Spleen (tissue), 11 donors: ENCODE data around the gene PIAS4. TPM values are rescaled to one million over a fixed set of nuclear protein-coding genes. Genes with fewer than 3 reads are reported as not detected.
A peak's percentile ranks its signal among the peaks of the same experiment; 100 is the strongest.

Experiments
- DNase-seq: peaks from one replicate; pipeline ENCODE4 v3.0.0-alpha.2; 2020
- H3K27ac ChIP-seq, 8 donors: fragments of 200-600 bp; sonication (generic) in 7 of 8; 1 replicate in 4 of 8; 2 replicates in 4 of 8; pipeline versions ENCODE4 v1.5.0 to v1.8.0; 2016 to 2021; ENCODE audit warnings: inconsistent platforms in 4 of 8, mild to moderate bottlenecking in 4 of 8, moderate library complexity in 1 of 8
- H3K27me3 ChIP-seq, 7 donors: fragments of 200-600 bp; sonication (generic) in 6 of 7; replicated peaks in 1 of 7; 1 replicate in 4 of 7; 2 replicates in 3 of 7; pipeline versions ENCODE4 v1.5.0 to v1.8.0; 2016 to 2021; ENCODE audit warnings: inconsistent platforms in 3 of 7, mild to moderate bottlenecking in 1 of 7
- H3K36me3 ChIP-seq, 6 donors: fragments of 200-600 bp; sonication (generic) in 5 of 6; 1 replicate in 4 of 6; 2 replicates in 2 of 6; pipeline versions ENCODE4 v1.5.0 to v1.8.0; 2016 to 2021; ENCODE audit warnings: inconsistent platforms in 2 of 6
- H3K4me1 ChIP-seq, 6 donors: fragments of 200-600 bp; sonication (generic) in 5 of 6; 1 replicate in 3 of 6; 2 replicates in 3 of 6; pipeline versions ENCODE4 v1.5.0 to v1.8.0; 2016 to 2021; ENCODE audit warnings: inconsistent platforms in 3 of 6
- H3K4me3 ChIP-seq, 8 donors: fragments of 200-600 bp; sonication (generic) in 7 of 8; 1 replicate in 4 of 8; 2 replicates in 4 of 8; pipeline versions ENCODE4 v1.5.0 to v1.8.0; 2016 to 2021; ENCODE audit warnings: inconsistent platforms in 4 of 8, mild to moderate bottlenecking in 4 of 8, moderate library complexity in 2 of 8
- H3K9me3 ChIP-seq, 8 donors: fragments of 200-600 bp; sonication (generic) in 7 of 8; 1 replicate in 4 of 8; 2 replicates in 4 of 8; pipeline versions ENCODE4 v1.5.0 to v1.8.0; 2016 to 2021; ENCODE audit warnings: inconsistent platforms in 4 of 8
- POLR2A ChIP-seq, 3 donors: fragments of 450-650 bp; IDR thresholded peaks; one replicate each; pipeline ENCODE4 v1.5.1; 2017; ENCODE audit warnings: antibody characterized with exemption in 3 of 3, mild to moderate bottlenecking in 1 of 3
- POLR2AphosphoS5 ChIP-seq, 3 donors: sonication (generic); formaldehyde crosslinking; IDR thresholded peaks; one replicate each; pipeline ENCODE4 v1.5.1; 2017; ENCODE audit warnings: antibody characterized with exemption in 3 of 3
- whole genome bisulfite sequencing, 5 donors: extraction: QIAGEN DNeasy Blood & Tissue Kit in 3 of 5; methylation state at CpG; one replicate each; pipeline versions ENCODE4 v1.1.5 to v1.1.7; 2013 to 2018; 5-methylcytosine and 5-hydroxymethylcytosine counted together
- intact Hi-C: fragments of 100-400 bp; cut with DNase I; formaldehyde crosslinking; loops from one replicate; pipeline ENCODE4 v1.15.0; 2023; ENCODE audit warnings: low total_unique reads
- polyA plus RNA-seq, 3 donors: library from polyadenylated mRNA; stranded (reverse); fragments of 200-250 nt; gene quantifications; one replicate each; pipeline ENCODE4 v1.2.1, GENCODE V29; 2013
- total RNA-seq, 7 donors: library from RNA; depleted of rRNA in 3 of 7; stranded (reverse); fragments of >200 nt in 3 of 7; fragmentation: NEBNext Ultra II Directional in 4 of 7; extraction: Animal tissue kit (Norgen Biotek cat#: 25700) in 4 of 7; gene quantifications; one replicate each; pipeline versions ENCODE4 v1.1.0 to v1.2.1, GENCODE V29; 2016 to 2021
- TF ChIP-seq, protein P1 (sequence below), 11 experiments: fragments of 200-600 bp in 7 of 11; fragments of 450-650 bp in 4 of 11; sonication (generic) in 4 of 11; IDR thresholded peaks in 8 of 11; conservative IDR thresholded peaks in 3 of 11; 1 replicate in 7 of 11; 2 replicates in 4 of 11; pipeline versions ENCODE4 v1.4.0 to v1.8.0; 2016 to 2021; ENCODE audit warnings: antibody characterized with exemption in 11 of 11, inconsistent platforms in 4 of 11, mild to moderate bottlenecking in 1 of 11
- donor health status: healthy with polysubstance abuse.
- donor health status: DM: no; HTN: no; CAD: no; lungs with moderate emphysema.
- donor health status: DM: no; HTN: no; CAD: no.
- donor health status: Bipolar disorder and iron deficiency.
- donor health status: healthy.
- donor health status: DM: no; HTN: no; CAD: no.
- donor health status: DM: yes; HTN: yes; CAD: no.

PIAS4 gene
- total and polyA plus RNA-seq, 10 donors, result 6.2 to 30.5 (median 22.3) TPM

DNA sequence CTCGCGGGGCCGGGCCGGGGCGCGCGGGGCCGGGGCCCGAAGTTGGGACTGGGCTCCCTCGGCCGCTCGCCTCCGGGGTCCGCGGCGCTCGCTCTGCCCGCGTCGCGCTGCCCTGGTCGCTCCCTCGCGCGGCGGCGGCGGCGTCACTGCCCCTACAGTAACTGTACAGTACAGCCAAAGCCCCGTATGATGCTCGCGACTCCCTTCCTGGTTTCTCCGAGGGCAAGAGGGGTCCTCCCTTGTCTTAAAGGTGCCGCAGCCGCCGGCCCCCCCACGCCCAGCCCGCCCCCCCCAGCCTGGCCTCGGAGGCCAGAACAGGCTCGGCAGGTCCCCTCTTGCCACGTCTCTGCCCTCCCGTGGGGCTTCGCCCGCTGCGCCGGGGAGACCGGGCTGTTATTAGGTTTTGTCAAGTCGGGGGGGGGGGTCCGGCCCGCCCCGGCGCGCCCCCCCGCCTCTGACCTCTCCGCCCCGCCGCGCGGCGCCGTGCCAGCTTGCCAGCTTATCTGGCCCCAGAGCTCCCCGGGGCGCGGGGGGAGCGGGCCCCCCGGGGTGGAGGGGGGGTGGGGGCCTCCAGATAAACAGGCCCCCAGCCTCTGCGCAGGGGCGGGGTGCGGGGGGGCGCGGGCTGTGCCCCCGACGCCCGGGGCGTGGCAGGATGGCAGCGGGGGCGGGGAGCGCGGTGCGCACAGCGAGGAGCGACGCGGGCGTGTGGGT is 59.3 kb downstream of the PIAS4 start, which contains the start of gene ZBTB7A:
Gene ZBTB7A, minus strand, starts transcription at position 218 of the 714 bp plus-strand sequence. CDS start 11,667 bp downstream, outside the sequence.
- Histone ChIP-seq H3K4me1 (peaks cover 33 to 63% (median 53%) of the 10 kb centered on the region in 6 donors), H3K4me3 (peak within 1 kb of the TSS; percentile 68 to 99 (median 96)), H3K36me3 (peaks cover 0 to 21% (median 0%) of the 10 kb centered on the region in 6 donors), H3K27me3 (no peaks in the 10 kb centered on the region), H3K27ac (peak within 1 kb of the TSS; percentile 97 to 99 (median 98)), H3K9me3 (no peaks in the 10 kb centered on the region)
- WGBS, 5 donors, result 0 to 2% (median 1%) methylated on average over 11 to 81 of the region's 85 CpGs
- TF ChIP-seq, protein P1, sequence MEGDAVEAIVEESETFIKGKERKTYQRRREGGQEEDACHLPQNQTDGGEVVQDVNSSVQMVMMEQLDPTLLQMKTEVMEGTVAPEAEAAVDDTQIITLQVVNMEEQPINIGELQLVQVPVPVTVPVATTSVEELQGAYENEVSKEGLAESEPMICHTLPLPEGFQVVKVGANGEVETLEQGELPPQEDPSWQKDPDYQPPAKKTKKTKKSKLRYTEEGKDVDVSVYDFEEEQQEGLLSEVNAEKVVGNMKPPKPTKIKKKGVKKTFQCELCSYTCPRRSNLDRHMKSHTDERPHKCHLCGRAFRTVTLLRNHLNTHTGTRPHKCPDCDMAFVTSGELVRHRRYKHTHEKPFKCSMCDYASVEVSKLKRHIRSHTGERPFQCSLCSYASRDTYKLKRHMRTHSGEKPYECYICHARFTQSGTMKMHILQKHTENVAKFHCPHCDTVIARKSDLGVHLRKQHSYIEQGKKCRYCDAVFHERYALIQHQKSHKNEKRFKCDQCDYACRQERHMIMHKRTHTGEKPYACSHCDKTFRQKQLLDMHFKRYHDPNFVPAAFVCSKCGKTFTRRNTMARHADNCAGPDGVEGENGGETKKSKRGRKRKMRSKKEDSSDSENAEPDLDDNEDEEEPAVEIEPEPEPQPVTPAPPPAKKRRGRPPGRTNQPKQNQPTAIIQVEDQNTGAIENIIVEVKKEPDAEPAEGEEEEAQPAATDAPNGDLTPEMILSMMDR (IDR thresholded peaks at IDR 0.05 in 8 of 11, conservative IDR thresholded peaks at IDR 0.05 in 3 of 11), result no peak
- peak; percentile 81 to 87 (median 84) for TF ChIP-seq POLR2AphosphoS5 (IDR thresholded peaks at IDR 0.05)
- peak; percentile 97 for DNase-seq
- intact Hi-C loops, result loop anchor here (10.0 kb wide), 2 partner anchors 48 to 62 kb away; partner anchors contain the start of gene PIAS4

DNA sequence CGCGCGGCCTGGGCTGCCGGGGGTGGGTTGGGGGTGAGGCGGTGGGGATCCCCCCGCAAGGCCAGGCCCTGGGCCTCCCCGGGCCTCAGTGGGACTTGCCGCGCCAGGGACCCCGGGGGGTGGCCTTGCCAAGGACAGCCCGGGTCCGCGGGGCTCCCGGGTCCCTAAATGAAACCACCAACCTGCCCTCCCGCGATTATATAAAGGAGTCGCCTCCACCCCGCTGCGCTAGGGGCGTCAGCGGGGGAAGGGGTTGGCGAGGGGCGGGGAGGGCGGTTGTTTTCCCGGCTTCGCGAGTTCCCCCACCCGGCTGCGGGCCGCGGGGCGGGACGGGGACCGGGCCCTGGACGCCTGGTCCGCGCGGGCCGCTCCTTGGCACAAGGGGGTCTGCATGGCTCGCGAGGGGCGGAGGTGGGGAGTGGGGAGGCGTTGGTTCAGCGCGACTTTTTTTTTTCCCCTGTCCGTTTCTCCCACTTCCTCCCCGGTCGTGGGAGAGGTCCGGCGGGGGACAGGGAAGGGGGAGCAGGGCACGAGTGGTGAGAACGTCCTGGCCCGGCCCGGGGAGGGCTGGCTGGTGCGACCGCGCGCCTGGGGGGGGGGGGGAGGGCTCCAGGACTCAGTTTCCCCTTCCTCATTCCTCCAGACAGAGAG is 60.0 kb downstream of the PIAS4 start:
- TF ChIP-seq POLR2AphosphoS5 (IDR thresholded peaks at IDR 0.05) (peak; percentile 54 to 72 (median 72)), POLR2A (IDR thresholded peaks at IDR 0.05) (peak in 1 of 3 donors; percentile 21)
- TF ChIP-seq, protein P1 (IDR thresholded peaks at IDR 0.05 in 8 of 11, conservative IDR thresholded peaks at IDR 0.05 in 3 of 11), result peak in 2 of 11 experiments; percentile 14 to 25
- peaks cover 26 to 56% (median 46%) of the 10 kb centered on the region in 6 donors for H3K4me1 ChIP-seq
- peak overlapping the region; percentile 97 to 99 (median 98) for H3K27ac ChIP-seq
- DNase-seq, result peak; percentile 92
- 0 to 2% (median 1%) methylated on average over 1 to 58 of the region's 58 CpGs for WGBS, 5 donors
- H3K36me3 ChIP-seq, result peaks cover 0 to 15% (median 0%) of the 10 kb centered on the region in 6 donors
- no peaks in the 10 kb centered on the region for H3K27me3 ChIP-seq
- H3K9me3 ChIP-seq, result no peaks in the 10 kb centered on the region
- peak overlapping the region; percentile 68 to 99 (median 96) for H3K4me3 ChIP-seq
- intact Hi-C loops, result loop anchor here (10.0 kb wide), 2 partner anchors 47 to 63 kb away; partner anchors contain the start of gene PIAS4

DNA sequence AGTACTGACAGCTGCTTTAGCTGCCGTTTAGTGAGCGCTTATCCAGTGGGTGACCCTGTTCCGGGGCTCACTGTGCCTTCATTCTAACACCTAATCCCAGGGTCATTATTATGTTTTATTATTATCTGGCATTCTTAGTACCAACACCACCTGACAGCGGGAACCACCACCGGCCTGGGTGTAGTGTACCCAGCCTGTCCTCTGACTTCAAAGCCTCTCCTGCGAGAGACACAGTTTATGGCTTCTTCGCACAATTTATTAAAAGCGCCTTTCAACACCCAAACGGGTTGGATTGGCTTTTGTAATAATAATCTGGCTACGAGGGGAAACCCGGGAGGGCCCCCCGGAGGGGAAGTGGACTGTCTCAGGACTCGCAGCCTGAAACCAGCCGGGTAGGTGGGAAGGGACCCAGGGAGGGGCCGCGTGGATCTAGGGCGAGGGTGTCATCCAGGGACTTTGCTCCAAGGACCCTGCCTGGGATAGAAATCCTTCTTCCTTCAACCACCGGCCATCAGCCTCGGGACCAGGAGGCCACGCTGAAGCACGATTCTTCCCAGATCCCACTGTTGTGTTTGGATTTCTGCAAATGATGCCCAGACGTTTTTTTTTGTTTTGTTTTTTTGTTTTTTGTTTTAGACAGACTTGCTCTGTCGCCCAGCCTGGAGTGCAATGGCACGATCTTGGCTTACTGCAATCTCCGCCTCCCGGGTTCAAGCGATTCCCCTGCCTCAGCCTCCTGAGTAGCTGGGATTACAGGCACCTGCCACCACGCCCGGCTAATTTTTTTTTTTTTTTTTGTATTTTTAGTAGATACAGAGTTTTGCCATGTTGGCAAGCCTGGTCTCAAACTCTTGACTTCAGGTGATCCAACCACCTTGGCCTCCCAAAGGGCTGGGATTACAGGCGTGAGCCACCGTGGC is 60.8 kb downstream of the PIAS4 start:
- intact Hi-C loops, result loop anchor here (10.0 kb wide), 2 partner anchors 46 to 64 kb away; partner anchors contain the start of gene PIAS4
- Histone ChIP-seq H3K27ac (peak overlapping the region; percentile 97 to 99 (median 98)), H3K27me3 (no peaks in the 10 kb centered on the region), H3K9me3 (no peaks in the 10 kb centered on the region), H3K36me3 (peaks cover 0 to 7% (median 0%) of the 10 kb centered on the region in 6 donors), H3K4me3 (peak overlapping the region; percentile 68 to 99 (median 96)), H3K4me1 (peaks cover 18 to 48% (median 38%) of the 10 kb centered on the region in 6 donors)
- peak; percentile 86 for DNase-seq
- TF ChIP-seq, protein P1 (IDR thresholded peaks at IDR 0.05 in 8 of 11, conservative IDR thresholded peaks at IDR 0.05 in 3 of 11), result no peak
- TF ChIP-seq POLR2AphosphoS5 (IDR thresholded peaks at IDR 0.05), result peak in 1 of 3 donors; percentile 4
- 24 to 33% (median 28%) methylated on average over 30 to 31 of the region's 31 CpGs for WGBS, 5 donors
